Stimulated activated CD4-positive, alpha-beta T cell treated with anti-CD3 and anti-CD28 coated beads, Interleukin-15, amount 100 ng/mL, for 48 hours (primary cell): Measurements from ENCODE around the gene CMC1.
A peak's percentile ranks its signal among the peaks of the same experiment; 100 is the strongest.

Experiments
- DNase-seq, 2 donors: peaks; one replicate each; pipeline ENCODE4 v3.0.0-alpha.2; 2020; ENCODE audit warnings: low read depth in 2 of 2

CMC1 gene

GRCh38 chr3:28300345-28300962 is 59.0 kb downstream of the CMC1 start:
- no peak for DNase-seq

GRCh38 chr3:28301688-28302087 is 60.3 kb downstream of the CMC1 start:
- no peak for DNase-seq

- DNase-seq: no peak
Measured at GRCh38 chr3:28308196-28308595, 66.8 kb downstream of the CMC1 start.

GRCh38 chr3:28315711-28316110 is 74.3 kb downstream of the CMC1 start:
- DNase-seq: no peak

- DNase-seq: no peak
Measured at GRCh38 chr3:28316226-28316625, 74.8 kb downstream of the CMC1 start.

GRCh38 chr3:28317438-28318022 is 76.1 kb downstream of the CMC1 start:
- peak in 1 of 2 donors; percentile 15 for DNase-seq

- no peak for DNase-seq
Measured at GRCh38 chr3:28320981-28321380, 79.6 kb downstream of the CMC1 start.

- DNase-seq: no peak
Measured at GRCh38 chr3:28322464-28322863, 81.0 kb downstream of the CMC1 start.

GRCh38 chr3:28326458-28326926 is 85.1 kb downstream of the CMC1 start:
- peak; percentile 13 to 14 for DNase-seq

- DNase-seq: no peak
Measured at GRCh38 chr3:28328188-28329151, 87.1 kb downstream of the CMC1 start.

GRCh38 chr3:28334552-28334951 is 93.1 kb downstream of the CMC1 start:
- no peak for DNase-seq

GRCh38 chr3:28335246-28335645 is 93.8 kb downstream of the CMC1 start:
- no peak for DNase-seq

GRCh38 chr3:28337230-28337629 is 95.8 kb downstream of the CMC1 start:
- DNase-seq: no peak

GRCh38 chr3:28343144-28343543 is 101.7 kb downstream of the CMC1 start:
- no peak for DNase-seq

GRCh38 chr3:28345690-28346089 is 104.3 kb downstream of the CMC1 start:
- DNase-seq: no peak

GRCh38 chr3:28347374-28348264 is 106.2 kb downstream of the CMC1 start:
- no peak for DNase-seq

GRCh38 chr3:28348265-28348628 is 106.8 kb downstream of the CMC1 start:
- DNase-seq: no peak

- DNase-seq: peak; percentile 85 to 92
Measured at GRCh38 chr3:28348629-28349468, 107.4 kb downstream of the CMC1 start, which contains the start of the genes AZI2 and ZCWPW2. AZI2 (minus strand) TSS chr3:28348824; CDS start chr3:28340617, 8,207 bp downstream. ZCWPW2 (plus strand) TSS chr3:28348721; CDS start chr3:28413069, 64,348 bp downstream.

GRCh38 chr3:28349469-28350000 is 108.1 kb downstream of the CMC1 start:
- DNase-seq: no peak
